ENCODE results near the gene THBS2.

The THBS2 gene

DNA sequence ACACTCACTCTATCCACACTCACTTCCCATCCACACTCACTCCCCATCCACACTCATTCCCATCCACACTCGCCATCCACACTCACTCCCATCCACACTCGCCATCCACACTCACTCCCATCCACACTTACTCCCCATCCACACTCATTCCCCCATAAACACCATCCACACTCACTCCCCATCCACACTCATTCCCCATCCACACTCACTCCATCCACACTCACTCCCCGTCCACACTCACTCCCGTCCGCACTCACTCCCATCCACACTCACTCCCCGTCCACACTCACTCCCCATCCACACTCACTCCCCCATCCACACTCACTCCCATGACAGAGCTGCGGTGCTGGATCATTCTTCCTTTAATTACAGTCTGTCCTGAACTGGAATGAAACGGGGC, 17.1 kb downstream of the THBS2 start (continued):
- TF ChIP-seq, protein P1, sequence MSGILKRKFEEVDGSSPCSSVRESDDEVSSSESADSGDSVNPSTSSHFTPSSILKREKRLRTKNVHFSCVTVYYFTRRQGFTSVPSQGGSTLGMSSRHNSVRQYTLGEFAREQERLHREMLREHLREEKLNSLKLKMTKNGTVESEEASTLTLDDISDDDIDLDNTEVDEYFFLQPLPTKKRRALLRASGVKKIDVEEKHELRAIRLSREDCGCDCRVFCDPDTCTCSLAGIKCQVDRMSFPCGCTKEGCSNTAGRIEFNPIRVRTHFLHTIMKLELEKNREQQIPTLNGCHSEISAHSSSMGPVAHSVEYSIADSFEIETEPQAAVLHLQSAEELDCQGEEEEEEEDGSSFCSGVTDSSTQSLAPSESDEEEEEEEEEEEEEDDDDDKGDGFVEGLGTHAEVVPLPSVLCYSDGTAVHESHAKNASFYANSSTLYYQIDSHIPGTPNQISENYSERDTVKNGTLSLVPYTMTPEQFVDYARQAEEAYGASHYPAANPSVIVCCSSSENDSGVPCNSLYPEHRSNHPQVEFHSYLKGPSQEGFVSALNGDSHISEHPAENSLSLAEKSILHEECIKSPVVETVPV (CRISPR knock-in tag; IDR thresholded peaks at IDR 0.05): no peak
- TF ChIP-seq TOX (CRISPR knock-in tag; IDR thresholded peaks at IDR 0.05; ENCODE audit: borderline replicate concordance): no peak
- TF ChIP-seq BACH2 (CRISPR knock-in tag; IDR thresholded peaks at IDR 0.05; ENCODE audit: borderline replicate concordance): no peak
- TF ChIP-seq ZFP3 (CRISPR knock-in tag; IDR thresholded peaks at IDR 0.05): no peak
- TF ChIP-seq RARB (CRISPR knock-in tag; IDR thresholded peaks at IDR 0.05): no peak

- no peak for TF ChIP-seq TSHZ2 (CRISPR knock-in tag; IDR thresholded peaks at IDR 0.05)
- TF ChIP-seq ISL1 (CRISPR knock-in tag; IDR thresholded peaks at IDR 0.05): no peak
- no peak for TF ChIP-seq ZFP30 (CRISPR knock-in tag; IDR thresholded peaks at IDR 0.05)
- TF ChIP-seq ESRRG (CRISPR knock-in tag; IDR thresholded peaks at IDR 0.05): no peak
- TF ChIP-seq TOX (CRISPR knock-in tag; IDR thresholded peaks at IDR 0.05; ENCODE audit: borderline replicate concordance): no peak
- TF ChIP-seq OSR1 (CRISPR knock-in tag; IDR thresholded peaks at IDR 0.05): no peak
- TF ChIP-seq GLIS3 (CRISPR knock-in tag; IDR thresholded peaks at IDR 0.05): no peak
- TF ChIP-seq ZFP3 (CRISPR knock-in tag; IDR thresholded peaks at IDR 0.05): no peak
- no peak for TF ChIP-seq ZNF8 (CRISPR knock-in tag; IDR thresholded peaks at IDR 0.05)
- TF ChIP-seq PATZ1 (CRISPR knock-in tag; IDR thresholded peaks at IDR 0.05; ENCODE audit: borderline replicate concordance): no peak
- TF ChIP-seq CREB5 (CRISPR knock-in tag; IDR thresholded peaks at IDR 0.05; ENCODE audit: low read depth): no peak
- TF ChIP-seq ARNTL (CRISPR knock-in tag; IDR thresholded peaks at IDR 0.05; ENCODE audit: borderline replicate concordance, low read depth): no peak
- no peak for TF ChIP-seq ZNF565 (CRISPR knock-in tag; conservative IDR thresholded peaks at IDR 0.05; ENCODE audit: low read depth)
- no peak for TF ChIP-seq TCF4 (CRISPR knock-in tag; IDR thresholded peaks at IDR 0.05; ENCODE audit: borderline replicate concordance)
- TF ChIP-seq, protein P1 (CRISPR knock-in tag; IDR thresholded peaks at IDR 0.05): no peak
- TF ChIP-seq BACH2 (CRISPR knock-in tag; IDR thresholded peaks at IDR 0.05; ENCODE audit: borderline replicate concordance): no peak
- TF ChIP-seq, protein P2, sequence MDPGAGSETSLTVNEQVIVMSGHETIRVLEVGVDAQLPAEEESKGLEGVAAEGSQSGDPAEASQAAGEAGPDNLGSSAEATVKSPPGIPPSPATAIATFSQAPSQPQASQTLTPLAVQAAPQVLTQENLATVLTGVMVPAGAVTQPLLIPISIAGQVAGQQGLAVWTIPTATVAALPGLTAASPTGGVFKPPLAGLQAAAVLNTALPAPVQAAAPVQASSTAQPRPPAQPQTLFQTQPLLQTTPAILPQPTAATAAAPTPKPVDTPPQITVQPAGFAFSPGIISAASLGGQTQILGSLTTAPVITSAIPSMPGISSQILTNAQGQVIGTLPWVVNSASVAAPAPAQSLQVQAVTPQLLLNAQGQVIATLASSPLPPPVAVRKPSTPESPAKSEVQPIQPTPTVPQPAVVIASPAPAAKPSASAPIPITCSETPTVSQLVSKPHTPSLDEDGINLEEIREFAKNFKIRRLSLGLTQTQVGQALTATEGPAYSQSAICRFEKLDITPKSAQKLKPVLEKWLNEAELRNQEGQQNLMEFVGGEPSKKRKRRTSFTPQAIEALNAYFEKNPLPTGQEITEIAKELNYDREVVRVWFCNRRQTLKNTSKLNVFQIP (CRISPR knock-in tag; IDR thresholded peaks at IDR 0.05; ENCODE audit: borderline replicate concordance, low read depth): no peak
- no peak for TF ChIP-seq CSDC2 (CRISPR knock-in tag; IDR thresholded peaks at IDR 0.05)
- no peak for TF ChIP-seq ZC3H10 (CRISPR knock-in tag; IDR thresholded peaks at IDR 0.05)
- ATAC-seq: no peak
Measured at GRCh38 chr6:169235286-169235685, 18.4 kb downstream of the THBS2 start.

- no peak for ATAC-seq
Measured at GRCh38 chr6:169234634-169235033, 19.0 kb downstream of the THBS2 start.

More at GRCh38 chr6:169234634-169235033, 19.0 kb downstream of the THBS2 start:
- no peak for TF ChIP-seq ISL1 (CRISPR knock-in tag; IDR thresholded peaks at IDR 0.05)
- TF ChIP-seq PPARA (CRISPR knock-in tag; IDR thresholded peaks at IDR 0.05; ENCODE audit: borderline replicate concordance): no peak
- TF ChIP-seq, protein P2 (CRISPR knock-in tag; IDR thresholded peaks at IDR 0.05; ENCODE audit: borderline replicate concordance, low read depth): no peak
- no peak for TF ChIP-seq ZC3H10 (CRISPR knock-in tag; IDR thresholded peaks at IDR 0.05)
